Activated T-cell treated with anti-CD3 and anti-CD28 coated beads, Interleukin-2, amount 50 U/mL, for 4 hours (primary cell): ENCODE measurements around the gene SEC22C. TPM values are rescaled to one million over a fixed set of nuclear protein-coding genes. Genes with fewer than 3 reads are reported as not detected.

ENCODE experiments used
- ATAC-seq, 2 donors: fragments of 200-7000 bp; cut with Tn5 transposase; one replicate each; pipeline ENCODE4 v1.10.0; 2021
- DNase-seq: peaks from one replicate; pipeline ENCODE4 v3.0.0-alpha.2; 2020
- H3K27me3 Mint-ChIP-seq: one replicate; pipeline ENCODE4 v1.8.0; 2021; ENCODE audit warnings: low read depth, mixed read lengths
- H3K36me3 Mint-ChIP-seq: one replicate; pipeline ENCODE4 v1.8.0; 2022; ENCODE audit warnings: mixed read lengths; ENCODE audit not compliant: insufficient read depth
- H3K4me1 Mint-ChIP-seq: one replicate; pipeline ENCODE4 v1.8.0; 2021; ENCODE audit warnings: low read depth, mixed read lengths
- H3K4me3 Mint-ChIP-seq: one replicate; pipeline ENCODE4 v1.8.0; 2021; ENCODE audit warnings: mild to moderate bottlenecking, moderate library complexity, mixed read lengths
- H3K9me3 Mint-ChIP-seq: one replicate; pipeline ENCODE4 v1.8.0; 2021; ENCODE audit warnings: mixed read lengths
- total RNA-seq, 3 donors: library from RNA; stranded (reverse); gene quantifications; one replicate each; pipeline ENCODE4 v1.2.1, GENCODE V29; 2021

SEC22C gene
- total RNA-seq, 3 donors from 2014 or later = 32.0 to 35.3 (median 35.1) TPM

DNA sequence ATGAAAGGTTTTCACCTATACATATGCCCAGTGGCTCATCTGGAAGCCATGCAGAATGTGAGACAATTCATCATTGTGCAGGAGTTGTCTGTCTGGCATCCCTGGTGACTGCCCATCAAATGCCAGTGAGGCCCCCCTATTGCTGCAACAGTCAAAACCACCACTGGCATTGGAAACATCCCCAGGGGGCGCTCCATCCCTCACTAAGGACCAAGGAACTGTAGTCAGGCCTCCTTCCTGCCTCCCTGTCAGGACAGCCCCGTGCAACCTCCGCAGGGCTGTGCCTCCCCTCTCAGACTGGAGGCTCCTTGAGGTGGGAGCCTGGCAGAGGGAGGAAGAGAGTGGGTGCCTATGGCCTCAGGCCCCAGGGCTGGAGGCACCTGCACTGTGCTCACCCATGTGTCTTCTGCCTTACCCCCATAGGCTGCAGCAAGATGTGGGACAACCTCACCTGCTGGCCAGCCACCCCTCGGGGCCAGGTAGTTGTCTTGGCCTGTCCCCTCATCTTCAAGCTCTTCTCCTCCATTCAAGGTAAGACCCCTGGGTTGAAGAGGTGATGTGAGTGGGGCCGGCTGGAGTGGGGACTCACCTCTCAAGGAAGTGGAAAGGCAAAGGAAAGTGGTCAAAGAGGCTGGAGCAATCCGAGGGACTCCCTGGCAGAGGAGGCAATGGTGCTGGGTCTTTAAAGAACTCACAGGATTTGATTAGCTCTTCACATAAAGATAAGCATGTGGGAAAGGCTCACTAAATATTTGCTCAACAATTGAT lies 62.8 kb downstream of the SEC22C start:
- peaks cover 31% of the 10 kb centered on the region for H3K4me1 Mint-ChIP-seq
- H3K36me3 Mint-ChIP-seq = peaks cover 12% of the 10 kb centered on the region
- H3K27me3 Mint-ChIP-seq = no peaks in the 10 kb centered on the region
- no peak overlapping the region for H3K4me3 Mint-ChIP-seq
- DNase-seq (no peak), ATAC-seq (no peak)
- H3K9me3 Mint-ChIP-seq = no peaks in the 10 kb centered on the region

DNA sequence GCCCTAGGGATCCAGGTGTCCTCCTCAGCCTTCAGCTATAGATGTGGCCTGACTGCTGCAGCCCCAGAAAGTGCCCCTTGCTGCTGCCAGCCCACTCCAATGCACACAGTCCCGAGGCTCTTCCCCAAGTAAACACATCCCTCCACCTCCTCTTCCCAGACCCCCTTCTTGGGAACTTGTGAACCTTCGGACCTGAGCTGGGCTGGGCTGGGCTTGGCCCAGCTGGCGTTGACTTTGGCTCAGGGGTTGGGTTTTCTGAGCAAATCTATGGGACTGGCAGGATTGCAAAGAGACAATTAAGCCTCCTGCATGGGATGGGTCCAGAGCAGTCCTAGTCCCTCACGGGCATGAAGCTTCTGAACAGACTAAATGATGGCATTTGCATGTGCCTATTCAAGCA lies 64.7 kb downstream of the SEC22C start:
- Mint-ChIP-seq H3K27me3 (no peaks in the 10 kb centered on the region), H3K9me3 (no peaks in the 10 kb centered on the region), H3K36me3 (peaks cover 20% of the 10 kb centered on the region), H3K4me1 (peaks cover 31% of the 10 kb centered on the region), H3K4me3 (no peak overlapping the region)
- no peak for ATAC-seq
- no peak for DNase-seq

- no peak for DNase-seq
- H3K36me3 Mint-ChIP-seq = peaks cover 20% of the 10 kb centered on the region
- H3K4me3 Mint-ChIP-seq = no peak overlapping the region
Observed at GRCh38 chr3:42516443-42516842, 65.3 kb downstream of the SEC22C start.

GRCh38 chr3:42515976-42516375 lies 65.8 kb downstream of the SEC22C start:
- Mint-ChIP-seq H3K9me3 (no peaks in the 10 kb centered on the region), H3K27me3 (no peaks in the 10 kb centered on the region), H3K4me3 (no peak overlapping the region), H3K36me3 (peaks cover 15% of the 10 kb centered on the region), H3K4me1 (peaks cover 33% of the 10 kb centered on the region)
- ATAC-seq (no peak), DNase-seq (no peak)

More at GRCh38 chr3:42516443-42516842, 65.3 kb downstream of the SEC22C start:
- no peak for ATAC-seq
- Mint-ChIP-seq H3K27me3 (no peaks in the 10 kb centered on the region), H3K9me3 (no peaks in the 10 kb centered on the region), H3K4me1 (peaks cover 34% of the 10 kb centered on the region)

- no peak overlapping the region for H3K4me3 Mint-ChIP-seq
- ATAC-seq (no peak), DNase-seq (no peak)
- H3K4me1 Mint-ChIP-seq = peaks cover 35% of the 10 kb centered on the region
- H3K27me3 Mint-ChIP-seq = no peaks in the 10 kb centered on the region
- H3K9me3 Mint-ChIP-seq = no peaks in the 10 kb centered on the region
- H3K36me3 Mint-ChIP-seq = peaks cover 14% of the 10 kb centered on the region
Observed at GRCh38 chr3:42515391-42515916, 66.3 kb downstream of the SEC22C start.

DNA sequence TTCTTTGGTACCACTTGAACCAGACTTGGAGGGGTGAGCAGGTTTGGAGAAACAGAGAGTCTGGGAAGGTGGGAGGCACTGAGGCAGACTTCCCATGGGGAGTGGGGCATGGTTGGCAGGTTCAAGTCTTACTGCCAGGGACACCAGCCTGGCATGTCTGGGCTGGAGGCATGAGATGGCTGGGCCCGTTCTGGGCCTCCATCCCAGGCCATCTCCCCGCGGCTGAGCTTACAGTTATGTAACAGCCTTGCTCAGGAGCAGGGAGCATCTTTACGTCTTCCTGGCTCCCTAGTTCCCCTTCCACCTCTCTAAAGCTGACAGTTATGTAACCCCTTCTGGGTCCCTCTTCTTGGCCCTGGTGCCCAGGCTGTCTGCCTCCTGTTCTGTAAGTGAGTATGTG lies 66.9 kb downstream of the SEC22C start:
- no peak for ATAC-seq
- Mint-ChIP-seq H3K4me3 (no peak overlapping the region), H3K9me3 (no peaks in the 10 kb centered on the region), H3K4me1 (peaks cover 32% of the 10 kb centered on the region), H3K27me3 (no peaks in the 10 kb centered on the region), H3K36me3 (peaks cover 16% of the 10 kb centered on the region)
- no peak for DNase-seq

DNA sequence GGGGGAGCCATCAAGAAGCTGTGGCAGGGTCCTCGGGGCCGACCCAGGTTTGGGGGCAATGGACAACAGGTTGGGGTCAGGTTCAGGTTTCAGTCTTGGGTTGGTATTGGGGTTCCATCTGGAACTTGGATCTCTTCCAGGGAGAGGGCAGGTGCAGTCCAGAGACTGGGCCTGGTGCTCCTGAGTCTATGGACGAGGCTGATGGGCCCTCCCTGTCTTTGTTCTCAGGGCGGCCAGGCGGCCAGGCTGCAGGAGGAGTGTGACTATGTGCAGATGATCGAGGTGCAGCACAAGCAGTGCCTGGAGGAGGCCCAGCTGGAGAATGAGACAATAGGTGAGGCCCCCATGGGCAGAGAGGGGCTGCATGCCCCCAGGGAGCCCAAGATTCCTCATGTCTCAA lies 68.2 kb downstream of the SEC22C start:
- DNase-seq (no peak), ATAC-seq (no peak)
- Mint-ChIP-seq H3K4me3 (no peak overlapping the region), H3K36me3 (peaks cover 13% of the 10 kb centered on the region), H3K4me1 (peaks cover 35% of the 10 kb centered on the region), H3K27me3 (no peaks in the 10 kb centered on the region), H3K9me3 (no peaks in the 10 kb centered on the region)

DNA sequence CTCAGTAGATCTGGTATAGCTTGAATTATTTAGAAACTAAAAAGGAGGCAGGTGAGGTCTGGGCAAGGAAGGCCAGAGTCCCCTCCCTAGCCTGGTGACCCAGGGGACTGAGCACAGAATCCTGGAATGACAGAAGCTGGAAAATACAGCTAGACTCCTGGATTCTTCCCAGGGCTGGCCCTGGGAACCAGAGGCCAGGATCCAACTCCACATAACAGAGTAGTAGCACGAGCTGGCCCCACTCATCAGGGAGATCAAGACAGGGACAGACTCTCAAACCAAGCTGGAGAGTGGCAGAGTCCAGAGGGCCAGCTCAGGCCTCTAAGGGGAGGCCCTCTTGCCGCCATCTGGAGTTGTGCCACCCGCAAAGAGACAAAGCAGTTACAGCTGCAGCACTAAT lies 68.6 kb downstream of the SEC22C start:
- Mint-ChIP-seq H3K4me3 (no peak overlapping the region), H3K36me3 (peaks cover 13% of the 10 kb centered on the region), H3K4me1 (peaks cover 37% of the 10 kb centered on the region), H3K27me3 (no peaks in the 10 kb centered on the region), H3K9me3 (no peaks in the 10 kb centered on the region)
- no peak for ATAC-seq
- no peak for DNase-seq

DNA sequence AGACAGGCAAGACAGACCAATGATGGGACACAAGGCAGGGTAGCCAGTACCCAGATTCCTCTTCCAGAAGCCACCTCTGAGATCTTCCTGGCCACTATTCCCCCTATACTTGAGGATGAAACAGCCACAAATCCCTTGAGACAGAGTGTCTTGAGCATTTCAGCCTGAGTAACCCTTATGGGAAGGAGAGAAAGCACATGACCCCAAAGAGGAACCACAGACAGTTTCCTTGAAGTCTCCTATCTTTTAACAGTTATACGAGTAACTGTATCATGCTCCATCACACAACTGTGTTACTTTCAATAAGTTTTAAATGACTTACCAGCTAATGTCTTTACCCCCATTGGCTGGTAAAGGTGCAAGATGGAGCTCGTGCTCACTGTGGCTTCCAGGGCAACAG lies 70.0 kb downstream of the SEC22C start:
- Mint-ChIP-seq H3K36me3 (peaks cover 13% of the 10 kb centered on the region), H3K4me3 (no peak overlapping the region), H3K4me1 (peaks cover 50% of the 10 kb centered on the region), H3K9me3 (no peaks in the 10 kb centered on the region), H3K27me3 (no peaks in the 10 kb centered on the region)
- ATAC-seq (no peak), DNase-seq (no peak)

DNA sequence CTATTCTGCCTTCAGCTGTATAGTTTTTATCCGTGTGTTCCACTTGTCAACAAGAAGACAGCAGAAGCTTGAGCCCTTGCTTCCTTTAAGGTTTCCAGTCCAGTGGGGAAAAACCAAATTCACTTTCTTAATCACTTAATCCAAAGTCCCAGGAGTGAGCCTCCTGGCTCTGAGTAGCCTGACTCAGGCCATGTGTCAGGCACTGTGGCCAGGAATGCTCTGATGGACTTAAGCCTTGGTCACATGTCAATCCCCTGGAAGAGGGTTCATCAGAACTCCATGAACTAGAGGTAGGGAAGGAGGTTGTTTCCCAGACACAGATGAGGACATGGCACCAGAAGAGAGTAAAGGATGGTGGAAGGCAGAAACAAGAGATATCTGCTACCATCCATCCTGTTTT lies 70.6 kb downstream of the SEC22C start:
- Mint-ChIP-seq H3K4me1 (peaks cover 51% of the 10 kb centered on the region), H3K4me3 (no peak overlapping the region), H3K27me3 (no peaks in the 10 kb centered on the region), H3K36me3 (peaks cover 13% of the 10 kb centered on the region), H3K9me3 (no peaks in the 10 kb centered on the region)
- no peak for DNase-seq
- ATAC-seq = no peak

DNA sequence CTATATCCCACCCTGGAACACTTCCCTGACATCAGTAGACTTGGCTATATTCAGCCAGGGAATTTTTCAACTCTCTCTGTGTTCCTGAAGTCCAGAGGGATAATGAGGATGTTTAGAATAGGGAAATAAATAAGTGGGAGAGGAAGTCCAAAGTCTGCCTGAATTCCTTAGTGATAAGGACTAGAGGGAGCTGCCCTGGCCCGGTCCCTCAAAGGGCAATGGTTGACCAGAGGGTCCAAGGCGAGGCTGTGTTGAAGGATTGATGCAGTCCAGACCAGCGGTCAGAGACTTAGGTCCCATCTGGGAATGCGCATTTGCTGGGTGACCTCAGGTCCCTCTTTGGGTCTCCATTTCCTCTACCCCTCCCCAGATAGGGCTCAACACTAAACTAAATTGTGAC lies 71.4 kb downstream of the SEC22C start:
- no peak overlapping the region for H3K4me3 Mint-ChIP-seq
- DNase-seq = no peak
- no peaks in the 10 kb centered on the region for H3K27me3 Mint-ChIP-seq
- peaks cover 13% of the 10 kb centered on the region for H3K36me3 Mint-ChIP-seq
- no peaks in the 10 kb centered on the region for H3K9me3 Mint-ChIP-seq
- peaks cover 47% of the 10 kb centered on the region for H3K4me1 Mint-ChIP-seq
- ATAC-seq = no peak

DNA sequence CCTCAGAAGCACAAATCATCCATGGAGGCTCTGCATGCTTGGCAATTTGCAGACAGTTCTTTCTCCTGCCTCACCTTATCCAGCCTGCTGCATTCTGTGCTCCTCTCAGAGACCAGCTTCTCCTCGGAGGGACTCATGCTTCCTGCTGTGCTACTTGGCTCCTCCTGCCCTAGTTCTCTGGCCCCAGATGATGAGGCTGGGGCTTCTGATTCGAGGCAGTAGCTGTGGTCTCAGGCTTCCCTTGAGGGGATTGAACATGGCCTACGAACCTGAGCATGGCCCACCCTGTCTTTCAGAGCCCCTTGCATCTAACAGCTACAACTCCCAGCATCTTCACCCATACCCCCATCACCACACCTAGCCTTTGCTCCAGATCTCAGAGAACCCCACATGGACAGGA lies 72.7 kb downstream of the SEC22C start:
- no peaks in the 10 kb centered on the region for H3K27me3 Mint-ChIP-seq
- ATAC-seq = no peak
- no peak overlapping the region for H3K4me3 Mint-ChIP-seq
- DNase-seq = no peak
- no peaks in the 10 kb centered on the region for H3K9me3 Mint-ChIP-seq
- H3K36me3 Mint-ChIP-seq = peaks cover 13% of the 10 kb centered on the region
- peaks cover 51% of the 10 kb centered on the region for H3K4me1 Mint-ChIP-seq

GRCh38 chr3:42508562-42508961 lies 73.2 kb downstream of the SEC22C start:
- Mint-ChIP-seq H3K9me3 (no peaks in the 10 kb centered on the region), H3K27me3 (no peaks in the 10 kb centered on the region), H3K4me3 (no peak overlapping the region), H3K4me1 (peaks cover 56% of the 10 kb centered on the region), H3K36me3 (peaks cover 11% of the 10 kb centered on the region)
- DNase-seq (no peak), ATAC-seq (no peak)

- ATAC-seq (no peak), DNase-seq (no peak)
- Mint-ChIP-seq H3K36me3 (peaks cover 6% of the 10 kb centered on the region), H3K4me3 (no peak overlapping the region), H3K9me3 (no peaks in the 10 kb centered on the region), H3K4me1 (peaks cover 64% of the 10 kb centered on the region), H3K27me3 (no peaks in the 10 kb centered on the region)
Observed at GRCh38 chr3:42507761-42508335, 73.9 kb downstream of the SEC22C start.

DNA sequence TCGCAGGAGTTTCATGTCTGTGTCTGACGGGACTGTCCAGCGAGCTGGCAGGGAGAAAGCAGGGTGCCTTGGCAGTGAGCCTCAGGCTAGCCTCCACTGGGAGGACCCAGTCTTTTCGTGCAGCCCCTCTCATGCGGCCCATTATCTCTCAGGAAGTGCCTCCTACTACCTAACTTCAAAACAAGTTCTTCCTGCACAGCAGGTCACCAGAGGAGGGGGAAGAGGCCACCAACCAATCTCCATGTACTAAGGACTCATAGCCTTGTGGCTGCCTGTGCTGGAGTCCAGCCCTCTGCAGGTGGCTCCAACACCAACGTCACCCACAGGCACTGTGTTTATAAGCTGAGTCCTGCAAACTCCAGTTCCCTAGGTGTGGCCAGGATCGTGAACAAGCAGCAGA lies 74.5 kb downstream of the SEC22C start:
- peaks cover 65% of the 10 kb centered on the region for H3K4me1 Mint-ChIP-seq
- ATAC-seq (no peak), DNase-seq (no peak)
- H3K9me3 Mint-ChIP-seq = no peaks in the 10 kb centered on the region
- H3K27me3 Mint-ChIP-seq = no peaks in the 10 kb centered on the region
- no peak overlapping the region for H3K4me3 Mint-ChIP-seq
- H3K36me3 Mint-ChIP-seq = peaks cover 6% of the 10 kb centered on the region
